Activated CD4-positive, alpha-beta T cell treated with anti-CD3 and anti-CD28 coated beads for 48 hours (primary cell): ENCODE data around the gene MNX1.

Experiments
- DNase-seq: peaks from one replicate; pipeline ENCODE4 v3.0.0-alpha.2; 2020

Gene MNX1

GRCh38 chr7:157032644-157033482 is 22.4 kb upstream of the MNX1 start:
- no peak for DNase-seq

GRCh38 chr7:157032128-157032527 is 21.7 kb upstream of the MNX1 start:
- DNase-seq = no peak

- DNase-seq = no peak
Observed at GRCh38 chr7:157028199-157028903, 17.9 kb upstream of the MNX1 start.

GRCh38 chr7:157027568-157028198 is 17.2 kb upstream of the MNX1 start:
- DNase-seq = no peak

- DNase-seq = no peak
Observed at GRCh38 chr7:157024716-157025115, 14.3 kb upstream of the MNX1 start.

GRCh38 chr7:157023589-157023905 is 13.1 kb upstream of the MNX1 start:
- DNase-seq = no peak

GRCh38 chr7:157022681-157023588 is 12.5 kb upstream of the MNX1 start:
- no peak for DNase-seq

- no peak for DNase-seq
Observed at GRCh38 chr7:157021871-157022680, 11.6 kb upstream of the MNX1 start.

GRCh38 chr7:157021071-157021870 is 10.8 kb upstream of the MNX1 start:
- no peak for DNase-seq

- no peak for DNase-seq
Observed at GRCh38 chr7:157020514-157021070, 10.1 kb upstream of the MNX1 start.

GRCh38 chr7:157019718-157020451 is 9.4 kb upstream of the MNX1 start:
- DNase-seq = no peak

GRCh38 chr7:157018997-157019608 is 8.6 kb upstream of the MNX1 start:
- DNase-seq = no peak

- no peak for DNase-seq
Observed at GRCh38 chr7:157018328-157018996, 8.0 kb upstream of the MNX1 start.

- no peak for DNase-seq
Observed at GRCh38 chr7:157017603-157018327, 7.3 kb upstream of the MNX1 start.

- DNase-seq = no peak
Observed at GRCh38 chr7:157017149-157017548, 6.7 kb upstream of the MNX1 start.

GRCh38 chr7:157016352-157017041 is 6.0 kb upstream of the MNX1 start:
- DNase-seq = peak; percentile 65

GRCh38 chr7:157016024-157016351 is 5.5 kb upstream of the MNX1 start:
- no peak for DNase-seq
